Common myeloid progenitor, CD34-positive (primary cell): Measurements from ENCODE around the gene ATF6.
A peak's percentile ranks its signal among the peaks of the same experiment; 100 is the strongest.
"Not testable (repeated sequence)": the region's sequence is repeated elsewhere in the genome, so short reads cannot be mapped to it uniquely, and the experiment has no call there.

Source experiments
- CTCF ChIA-PET: fragments of 350-600 bp; sonication (Branson Sonifier 250); formaldehyde crosslinking; loops from one replicate; lab custom pipeline; 2021; ENCODE audit warnings: antibody characterized with exemption; lab: Charles Lee
- POLR2A ChIA-PET: fragments of 350-600 bp; sonication (Branson Sonifier 250); formaldehyde crosslinking; loops from one replicate; lab custom pipeline; 2021; ENCODE audit warnings: antibody characterized with exemption; lab: Charles Lee
- DNase-seq, 3 donors: peaks; one replicate each; pipeline versions ENCODE4 v3.0.0 to v3.0.0-alpha.2; 2013
- H3K27ac ChIP-seq, 2 experiments: 1 replicate in 1 of 2; 2 replicates in 1 of 2; pipeline ENCODE4 v1.7.0; 2013; ENCODE audit warnings: inconsistent platforms in 2 of 2, low read length in 2 of 2, mild to moderate bottlenecking in 2 of 2, low read depth in 1 of 2, moderate library complexity in 1 of 2; ENCODE audit not compliant: severe bottlenecking in 2 of 2, insufficient read depth in 1 of 2, poor library complexity in 1 of 2
- H3K27me3 ChIP-seq, 5 experiments: replicated peaks in 2 of 5; 1 replicate in 3 of 5; 2 replicates in 2 of 5; pipeline versions ENCODE4 v1.6.1 to v1.7.0; 2013; ENCODE audit warnings: low read length in 4 of 5, mild to moderate bottlenecking in 2 of 5, moderate library complexity in 2 of 5, inconsistent platforms in 1 of 5; ENCODE audit not compliant: insufficient read depth in 5 of 5, control insufficient read depth in 4 of 5
- H3K36me3 ChIP-seq, 4 experiments: 1 replicate in 2 of 4; 2 replicates in 2 of 4; pipeline versions ENCODE4 v1.6.1 to v1.7.0; 2013; ENCODE audit warnings: low read length in 3 of 4, control low read depth in 1 of 4, mild to moderate bottlenecking in 1 of 4; ENCODE audit not compliant: control insufficient read depth in 4 of 4, insufficient read depth in 4 of 4
- H3K4me1 ChIP-seq, 4 experiments: 1 replicate in 3 of 4; 2 replicates in 1 of 4; pipeline versions ENCODE4 v1.6.1 to v1.7.1; 2013; ENCODE audit warnings: low read length in 3 of 4, mild to moderate bottlenecking in 3 of 4, control low read depth in 1 of 4, inconsistent platforms in 1 of 4, moderate library complexity in 1 of 4; ENCODE audit not compliant: control insufficient read depth in 4 of 4, insufficient read depth in 4 of 4; ENCODE audit errors: control extremely low read depth in 1 of 4
- H3K4me3 ChIP-seq, 7 experiments: 1 replicate in 4 of 7; 2 replicates in 3 of 7; pipeline versions ENCODE4 v1.5.1 to v1.7.0; 2013; ENCODE audit warnings: mild to moderate bottlenecking in 7 of 7, low read length in 6 of 7, moderate library complexity in 6 of 7, inconsistent platforms in 2 of 7, low read depth in 2 of 7, control low read depth in 1 of 7; ENCODE audit not compliant: insufficient read depth in 4 of 7, control insufficient read depth in 1 of 7; ENCODE audit errors: extremely low read depth in 1 of 7
- H3K9me3 ChIP-seq, 5 experiments: 1 replicate in 4 of 5; 2 replicates in 1 of 5; pipeline versions ENCODE4 v1.6.1 to v1.7.1; 2013; ENCODE audit warnings: low read length in 4 of 5, mild to moderate bottlenecking in 2 of 5, inconsistent platforms in 1 of 5, low read depth in 1 of 5, moderate library complexity in 1 of 5; ENCODE audit not compliant: control insufficient read depth in 4 of 5, insufficient read depth in 2 of 5; ENCODE audit errors: control extremely low read depth in 1 of 5
- WGBS: methylation state at CpG from one replicate; pipeline ENCODE4 v1.1.5; 2013; ENCODE audit not compliant: insufficient coverage; 5-methylcytosine and 5-hydroxymethylcytosine counted together

The ATF6 gene

GRCh38 chr1:161721738-161722343 lies 44.3 kb upstream of the ATF6 start:
- Histone ChIP-seq H3K36me3 (no peaks in the 10 kb centered on the region), H3K9me3 (no peaks in the 10 kb centered on the region), H3K27ac (no peak overlapping the region), H3K4me1 (peaks cover 4 to 41% (median 15%) of the 10 kb centered on the region in 4 experiments), H3K4me3 (no peak overlapping the region), H3K27me3 (peaks cover 0 to 34% (median 10%) of the 10 kb centered on the region in 5 experiments)
- DNase-seq, result peak; percentile 24 to 93 (median 77)
- POLR2A ChIA-PET, result no interaction called here
- WGBS, result 52% methylated on average over 8 of the region's 8 CpGs
- CTCF ChIA-PET, result interaction anchor here (0.9 to 2.2 kb wide), 3 partner anchors 11 to 20 kb away, joined by 3 to 14 read pairs (median 3); no protein-coding TSS in a partner anchor

GRCh38 chr1:161722406-161722805 lies 43.7 kb upstream of the ATF6 start:
- CTCF ChIA-PET, result interaction anchor here (0.9 to 2.2 kb wide), 5 partner anchors 10 to 19 kb away, joined by 3 to 14 read pairs (median 4); no protein-coding TSS in a partner anchor
- no peaks in the 10 kb centered on the region for H3K36me3 ChIP-seq
- POLR2A ChIA-PET, result no interaction called here
- H3K9me3 ChIP-seq, result no peaks in the 10 kb centered on the region
- peaks cover 4 to 45% (median 19%) of the 10 kb centered on the region in 4 experiments for H3K4me1 ChIP-seq
- no peak overlapping the region for H3K4me3 ChIP-seq
- peak in 1 of 3 donors; percentile 15 for DNase-seq
- peaks cover 0 to 31% (median 10%) of the 10 kb centered on the region in 5 experiments for H3K27me3 ChIP-seq
- H3K27ac ChIP-seq, result no peak overlapping the region
- 100% methylated on average over 1 of the region's 1 CpG for WGBS

- H3K27me3 ChIP-seq, result peaks cover 0 to 31% (median 10%) of the 10 kb centered on the region in 5 experiments
- 98% methylated on average over 6 of the region's 8 CpGs for WGBS
- no peak overlapping the region for H3K4me3 ChIP-seq
- H3K27ac ChIP-seq, result no peak overlapping the region
- H3K9me3 ChIP-seq, result no peaks in the 10 kb centered on the region
- H3K4me1 ChIP-seq, result peaks cover 6 to 53% (median 23%) of the 10 kb centered on the region in 4 experiments
- no peaks in the 10 kb centered on the region for H3K36me3 ChIP-seq
- POLR2A ChIA-PET, result no interaction called here
- DNase-seq, result no peak
- CTCF ChIA-PET, result interaction anchor here (0.6 to 2.2 kb wide), 4 partner anchors 9 to 191 kb away, joined by 3 to 14 read pairs (median 4); no protein-coding TSS in a partner anchor
These were observed 42.5 kb upstream of the ATF6 start for GRCh38 chr1:161723459-161724141.

GRCh38 chr1:161725258-161725907 lies 40.7 kb upstream of the ATF6 start:
- 58% methylated on average over 22 of the region's 22 CpGs for WGBS
- Histone ChIP-seq H3K27me3 (peaks cover 0 to 37% (median 10%) of the 10 kb centered on the region in 5 experiments), H3K27ac (peak overlapping the region in 1 of 2 experiments; percentile 70), H3K4me1 (peaks cover 6 to 62% (median 23%) of the 10 kb centered on the region in 4 experiments), H3K4me3 (peak overlapping the region; percentile 22 to 89 (median 73))
- CTCF ChIA-PET, result interaction anchor here (0.9 to 6.2 kb wide), 4 partner anchors 10 to 240 kb away, joined by 3 to 74 read pairs (median 6); partner anchors contain the start of gene DUSP12
- DNase-seq, POLR2A ChIA-PET, H3K36me3 ChIP-seq, H3K9me3 ChIP-seq: not testable (repeated sequence)

GRCh38 chr1:161725908-161726472 lies 40.1 kb upstream of the ATF6 start:
- Histone ChIP-seq H3K4me3 (peak overlapping the region; percentile 22 to 89 (median 73)), H3K27ac (peak overlapping the region in 1 of 2 experiments; percentile 70), H3K36me3 (no peaks in the 10 kb centered on the region), H3K4me1 (peaks cover 4 to 62% (median 23%) of the 10 kb centered on the region in 4 experiments), H3K27me3 (peaks cover 0 to 40% (median 12%) of the 10 kb centered on the region in 5 experiments), H3K9me3 (no peaks in the 10 kb centered on the region)
- under 1% methylated on average over 25 of the region's 34 CpGs for WGBS
- ChIA-PET CTCF (interaction anchor here (0.9 to 6.2 kb wide), 5 partner anchors 8 to 241 kb away, joined by 3 to 74 read pairs (median 5); partner anchors contain the start of gene DUSP12), POLR2A (no interaction called here)
- DNase-seq, result peak; percentile 28 to 68 (median 52)

- no peaks in the 10 kb centered on the region for H3K36me3 ChIP-seq
- POLR2A ChIA-PET, result no interaction called here
- H3K9me3 ChIP-seq, result no peaks in the 10 kb centered on the region
- peaks cover 0 to 42% (median 15%) of the 10 kb centered on the region in 5 experiments for H3K27me3 ChIP-seq
- CTCF ChIA-PET, result interaction anchor here (1.0 to 6.2 kb wide), 4 partner anchors 9 to 23 kb away, joined by 3 to 74 read pairs (median 6); partner anchors contain the start of gene DUSP12
- H3K27ac ChIP-seq, result peak overlapping the region in 1 of 2 experiments; percentile 77
- H3K4me3 ChIP-seq, result peak overlapping the region; percentile 40 to 89 (median 73)
- peaks cover 4 to 55% (median 23%) of the 10 kb centered on the region in 4 experiments for H3K4me1 ChIP-seq
- WGBS, result 0% methylated on average over 50 of the region's 83 CpGs
- peak; percentile 44 to 78 (median 64) for DNase-seq
These were observed 39.5 kb upstream of the ATF6 start for GRCh38 chr1:161726473-161727255.
